Astrocyte (in vitro differentiated cells and primary cell): ENCODE measurements around the gene SNW1. TPM values are rescaled to one million over a fixed set of nuclear protein-coding genes. Genes with fewer than 3 reads are reported as not detected.

Source experiments
- DNase-seq: peaks from one replicate; pipeline ENCODE4 v3.0.0-alpha.2; 2010; ENCODE audit warnings: low read depth
- FAIRE-seq: peaks from 2 replicates; lab custom pipeline; 2011; peaks lifted over from hg19 to GRCh38; lab: Jason Lieb, UNC
- H2AFZ ChIP-seq: 2 replicates; pipeline ENCODE4 v1.6.0; 2012; ENCODE audit warnings: low read depth, low read length, inconsistent platforms
- H3K27ac ChIP-seq: 2 replicates; pipeline ENCODE4 v1.5.1; 2011; ENCODE audit warnings: low read depth, low read length, inconsistent platforms
- H3K27me3 ChIP-seq: 2 replicates; pipeline ENCODE4 v1.6.0; 2011; ENCODE audit warnings: low read length, inconsistent platforms; ENCODE audit not compliant: insufficient read depth
- H3K36me3 ChIP-seq: 2 replicates; pipeline ENCODE4 v1.5.1; 2011; ENCODE audit warnings: low read length, inconsistent platforms; ENCODE audit not compliant: insufficient read depth
- H3K4me1 ChIP-seq: 2 replicates; pipeline ENCODE4 v1.5.1; 2011; ENCODE audit warnings: low read length, inconsistent platforms; ENCODE audit not compliant: insufficient read depth
- H3K4me2 ChIP-seq: 2 replicates; pipeline ENCODE4 v1.6.0; 2012; ENCODE audit warnings: low read length, inconsistent platforms
- H3K4me3 ChIP-seq: 2 replicates; pipeline ENCODE4 v1.5.1; 2011; ENCODE audit warnings: low read depth, mild to moderate bottlenecking, low read length, inconsistent platforms; ENCODE audit not compliant: insufficient read depth
- H3K79me2 ChIP-seq: 2 replicates; pipeline ENCODE4 v1.6.0; 2012; ENCODE audit warnings: mild to moderate bottlenecking, low read length, inconsistent platforms; ENCODE audit not compliant: insufficient read depth
- H3K9ac ChIP-seq: 2 replicates; pipeline ENCODE4 v1.6.0; 2012; ENCODE audit warnings: mild to moderate bottlenecking, low read length, inconsistent platforms
- H3K9me3 ChIP-seq: 2 replicates; pipeline ENCODE4 v1.5.1; 2012; ENCODE audit warnings: low read depth, mild to moderate bottlenecking, low read length, inconsistent platforms; ENCODE audit not compliant: insufficient read depth
- H4K20me1 ChIP-seq: 2 replicates; pipeline ENCODE4 v1.6.0; 2012; ENCODE audit warnings: low read length, inconsistent platforms; ENCODE audit not compliant: insufficient read depth
- H3K27ac Mint-ChIP-seq: one replicate; pipeline ENCODE4 v1.8.0; 2021; ENCODE audit warnings: mild to moderate bottlenecking, mixed read lengths; ENCODE audit not compliant: unreplicated experiment
- H3K27me3 Mint-ChIP-seq: one replicate; pipeline ENCODE4 v1.8.0; 2021; ENCODE audit warnings: low read depth, mixed read lengths; ENCODE audit not compliant: unreplicated experiment
- H3K36me3 Mint-ChIP-seq: one replicate; pipeline ENCODE4 v1.8.0; 2021; ENCODE audit warnings: low read depth, mixed read lengths; ENCODE audit not compliant: unreplicated experiment
- H3K4me1 Mint-ChIP-seq: one replicate; pipeline ENCODE4 v1.8.0; 2021; ENCODE audit warnings: low read depth, mixed read lengths; ENCODE audit not compliant: unreplicated experiment
- H3K4me3 Mint-ChIP-seq: one replicate; pipeline ENCODE4 v1.8.0; 2021; ENCODE audit warnings: mild to moderate bottlenecking, moderate library complexity, mixed read lengths; ENCODE audit not compliant: unreplicated experiment
- H3K9me3 Mint-ChIP-seq: one replicate; pipeline ENCODE4 v1.8.0; 2021; ENCODE audit warnings: mild to moderate bottlenecking, mixed read lengths; ENCODE audit not compliant: unreplicated experiment
- EZH2 ChIP-seq: IDR thresholded peaks from 2 replicates; pipeline ENCODE4 v1.6.1; 2012; ENCODE audit warnings: mild to moderate bottlenecking, low read length, inconsistent platforms; ENCODE audit not compliant: insufficient read depth
- total RNA-seq: library from RNA; stranded (reverse); gene quantifications from 2 replicates; pipeline ENCODE4 v1.2.1, GENCODE V29; 2021
- TF ChIP-seq, protein P1 (sequence below): IDR thresholded peaks from 2 replicates; pipeline ENCODE4 v1.5.1; 2011; ENCODE audit warnings: low read depth, mild to moderate bottlenecking, inconsistent platforms, low read length, moderate library complexity; ENCODE audit not compliant: insufficient read depth

SNW1 gene
- total RNA-seq, 1 donor from 2014 or later, result 72.9 TPM

DNA sequence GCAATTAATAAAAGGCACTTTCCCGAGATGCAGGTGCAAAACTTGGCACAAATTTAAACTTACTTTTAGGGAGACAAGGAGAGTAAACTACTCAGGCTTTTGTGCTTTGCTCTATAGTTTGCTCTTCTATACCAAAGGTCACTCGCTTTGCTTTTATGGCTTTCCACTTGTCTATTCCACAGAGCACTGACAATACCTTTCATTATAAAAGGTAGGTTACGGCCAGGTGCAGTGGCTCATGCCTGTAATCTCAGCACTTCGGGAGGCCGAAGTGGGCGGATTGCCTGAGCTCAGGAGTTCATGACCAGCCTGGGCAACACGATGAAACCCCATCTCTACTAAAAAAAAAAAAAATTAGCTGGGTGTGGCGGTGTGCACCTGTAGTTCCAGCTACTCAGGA is 86.0 kb downstream of the SNW1 start:
- Histone ChIP-seq H2AFZ (no peak overlapping the region), H3K79me2 (no peaks in the 10 kb centered on the region), H3K36me3 (peaks cover 21% of the 10 kb centered on the region), H3K27me3 (no peaks in the 10 kb centered on the region), H3K4me3 (no peak overlapping the region), H3K4me2 (no peak overlapping the region), H3K9ac (no peak overlapping the region), H3K27ac (no peak overlapping the region), H4K20me1 (no peaks in the 10 kb centered on the region), H3K9me3 (no peaks in the 10 kb centered on the region), H3K4me1 (no peaks in the 10 kb centered on the region)
- no peak overlapping the region for H3K27ac Mint-ChIP-seq
- FAIRE-seq (no peak), DNase-seq (no peak)
- H3K4me3 Mint-ChIP-seq, result no peak overlapping the region
- peaks cover 12% of the 10 kb centered on the region for H3K36me3 Mint-ChIP-seq
- H3K27me3 Mint-ChIP-seq, result no peaks in the 10 kb centered on the region
- no peaks in the 10 kb centered on the region for H3K9me3 Mint-ChIP-seq
- TF ChIP-seq, protein P1, sequence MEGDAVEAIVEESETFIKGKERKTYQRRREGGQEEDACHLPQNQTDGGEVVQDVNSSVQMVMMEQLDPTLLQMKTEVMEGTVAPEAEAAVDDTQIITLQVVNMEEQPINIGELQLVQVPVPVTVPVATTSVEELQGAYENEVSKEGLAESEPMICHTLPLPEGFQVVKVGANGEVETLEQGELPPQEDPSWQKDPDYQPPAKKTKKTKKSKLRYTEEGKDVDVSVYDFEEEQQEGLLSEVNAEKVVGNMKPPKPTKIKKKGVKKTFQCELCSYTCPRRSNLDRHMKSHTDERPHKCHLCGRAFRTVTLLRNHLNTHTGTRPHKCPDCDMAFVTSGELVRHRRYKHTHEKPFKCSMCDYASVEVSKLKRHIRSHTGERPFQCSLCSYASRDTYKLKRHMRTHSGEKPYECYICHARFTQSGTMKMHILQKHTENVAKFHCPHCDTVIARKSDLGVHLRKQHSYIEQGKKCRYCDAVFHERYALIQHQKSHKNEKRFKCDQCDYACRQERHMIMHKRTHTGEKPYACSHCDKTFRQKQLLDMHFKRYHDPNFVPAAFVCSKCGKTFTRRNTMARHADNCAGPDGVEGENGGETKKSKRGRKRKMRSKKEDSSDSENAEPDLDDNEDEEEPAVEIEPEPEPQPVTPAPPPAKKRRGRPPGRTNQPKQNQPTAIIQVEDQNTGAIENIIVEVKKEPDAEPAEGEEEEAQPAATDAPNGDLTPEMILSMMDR, result no peak
- TF ChIP-seq EZH2, result no peak
- no peaks in the 10 kb centered on the region for H3K4me1 Mint-ChIP-seq

GRCh38 chr14:77673193-77673592 is 87.8 kb downstream of the SNW1 start:
- Histone ChIP-seq H3K9ac (no peak overlapping the region), H3K4me1 (no peaks in the 10 kb centered on the region), H3K79me2 (no peaks in the 10 kb centered on the region), H2AFZ (no peak overlapping the region), H3K9me3 (no peaks in the 10 kb centered on the region), H3K27me3 (no peaks in the 10 kb centered on the region), H3K27ac (no peak overlapping the region), H3K4me2 (no peak overlapping the region), H3K4me3 (no peak overlapping the region), H4K20me1 (no peaks in the 10 kb centered on the region), H3K36me3 (peaks cover 19% of the 10 kb centered on the region)
- Mint-ChIP-seq H3K9me3 (no peaks in the 10 kb centered on the region), H3K4me3 (no peak overlapping the region), H3K27me3 (no peaks in the 10 kb centered on the region), H3K4me1 (no peaks in the 10 kb centered on the region), H3K36me3 (peaks cover 12% of the 10 kb centered on the region), H3K27ac (no peak overlapping the region)
- FAIRE-seq (no peak), DNase-seq (no peak)
- TF ChIP-seq EZH2, result no peak
- TF ChIP-seq, protein P1, result no peak

Other genes starting within 250 kb of the SNW1 start
- gene SPTLC2, start 144.5 kb downstream of the SNW1 start, total RNA-seq, result 51.2 and 55.9 TPM in 2 replicates
- gene ALKBH1, start 53.1 kb downstream of the SNW1 start, total RNA-seq, result 13.2 and 15.2 TPM in 2 replicates
- gene SLIRP, start 53.1 kb downstream of the SNW1 start, total RNA-seq, result 189 and 200 TPM in 2 replicates
- 5.8 and 6.6 TPM in 2 replicates for gene ADCK1, start 39.0 kb upstream of the SNW1 start, total RNA-seq